Adrenal gland (tissue), 5 donors: ENCODE data around the gene ZNF835.

Experiments
- CTCF ChIP-seq, 6 experiments: fragments of 450-650 bp in 4 of 6; fragments of 200-600 bp in 2 of 6; sonication (generic) in 1 of 6; IDR thresholded peaks; 1 replicate in 5 of 6; 2 replicates in 1 of 6; pipeline versions ENCODE4 v1.5.1 to v1.8.0; 2016 to 2021; ENCODE audit warnings: antibody characterized with exemption in 6 of 6, mild to moderate bottlenecking in 2 of 6, moderate library complexity in 1 of 6
- POLR2A ChIP-seq, 2 donors: fragments of 450-650 bp; IDR thresholded peaks; one replicate each; pipeline ENCODE4 v1.6.1; 2017; ENCODE audit warnings: antibody characterized with exemption in 2 of 2, mild to moderate bottlenecking in 2 of 2, moderate library complexity in 1 of 2
- donor health status: DM: no; HTN: no; CAD: no.

GRCh38 chr19:56690670-56691069 is 19.1 kb upstream of the ZNF835 start:
- no peak for TF ChIP-seq POLR2A (IDR thresholded peaks at IDR 0.05)
- no peak for TF ChIP-seq CTCF (IDR thresholded peaks at IDR 0.05)
